Left ventricle myocardium inferior (tissue), 1 donor: Measurements from ENCODE around the gene MALAT1. TPM values are rescaled to one million over a fixed set of nuclear protein-coding genes. Genes with fewer than 3 reads are reported as not detected.
A peak's percentile ranks its signal among the peaks of the same experiment; 100 is the strongest.
"Not testable (repeated sequence)": the region's sequence is repeated elsewhere in the genome, so short reads cannot be mapped to it uniquely, and the experiment has no call there.

Experiments used
- DNase-seq: peaks from one replicate; pipeline ENCODE4 v3.0.0-alpha.2; 2020
- H3K27ac ChIP-seq: fragments of 200-600 bp; replicated peaks from 2 replicates; pipeline ENCODE4 v1.8.0; 2021
- H3K27me3 ChIP-seq: fragments of 200-600 bp; 2 replicates; pipeline ENCODE4 v1.8.0; 2021; ENCODE audit warnings: low read depth
- H3K36me3 ChIP-seq: fragments of 200-600 bp; 2 replicates; pipeline ENCODE4 v1.8.0; 2021
- H3K4me1 ChIP-seq: fragments of 200-600 bp; 2 replicates; pipeline ENCODE4 v1.8.0; 2021
- H3K4me3 ChIP-seq: fragments of 200-600 bp; 2 replicates; pipeline ENCODE4 v1.8.0; 2021; ENCODE audit warnings: mild to moderate bottlenecking, moderate library complexity
- H3K9me3 ChIP-seq: fragments of 200-600 bp; replicated peaks from 2 replicates; pipeline ENCODE4 v1.8.0; 2021
- CTCF ChIP-seq: fragments of 200-600 bp; IDR thresholded peaks from 2 replicates; pipeline ENCODE4 v1.8.0; 2021; ENCODE audit warnings: antibody characterized with exemption, mild to moderate bottlenecking, borderline replicate concordance
- intact Hi-C: fragments of 100-400 bp; cut with micrococcal nuclease; formaldehyde crosslinking; loops from one replicate; pipeline ENCODE4 v1.11.0; 2022
- total RNA-seq: library from RNA; stranded (reverse); fragmentation: NEBNext Ultra II Directional; extraction: Animal tissue kit (Norgen Biotek cat#: 25700); gene quantifications from one replicate; pipeline ENCODE4 v1.2.1, GENCODE V29; 2021
- donor health status: DM: no; HTN: yes; CAD: no; lungs with severe emphysema.

MALAT1 gene
- total RNA-seq, 1 donor from 2014 or later: 6,576 TPM

DNA sequence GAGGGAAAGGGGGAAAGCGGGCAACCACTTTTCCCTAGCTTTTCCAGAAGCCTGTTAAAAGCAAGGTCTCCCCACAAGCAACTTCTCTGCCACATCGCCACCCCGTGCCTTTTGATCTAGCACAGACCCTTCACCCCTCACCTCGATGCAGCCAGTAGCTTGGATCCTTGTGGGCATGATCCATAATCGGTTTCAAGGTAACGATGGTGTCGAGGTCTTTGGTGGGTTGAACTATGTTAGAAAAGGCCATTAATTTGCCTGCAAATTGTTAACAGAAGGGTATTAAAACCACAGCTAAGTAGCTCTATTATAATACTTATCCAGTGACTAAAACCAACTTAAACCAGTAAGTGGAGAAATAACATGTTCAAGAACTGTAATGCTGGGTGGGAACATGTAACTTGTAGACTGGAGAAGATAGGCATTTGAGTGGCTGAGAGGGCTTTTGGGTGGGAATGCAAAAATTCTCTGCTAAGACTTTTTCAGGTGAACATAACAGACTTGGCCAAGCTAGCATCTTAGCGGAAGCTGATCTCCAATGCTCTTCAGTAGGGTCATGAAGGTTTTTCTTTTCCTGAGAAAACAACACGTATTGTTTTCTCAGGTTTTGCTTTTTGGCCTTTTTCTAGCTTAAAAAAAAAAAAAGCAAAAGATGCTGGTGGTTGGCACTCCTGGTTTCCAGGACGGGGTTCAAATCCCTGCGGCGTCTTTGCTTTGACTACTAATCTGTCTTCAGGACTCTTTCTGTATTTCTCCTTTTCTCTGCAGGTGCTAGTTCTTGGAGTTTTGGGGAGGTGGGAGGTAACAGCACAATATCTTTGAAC lies 6.8 kb downstream of the MALAT1 start:
- Histone ChIP-seq H3K27ac (peak overlapping the region; percentile 99), H3K4me1 (peaks cover 85% of the 10 kb centered on the region), H3K4me3 (peak overlapping the region; percentile 89), H3K27me3 (no peaks in the 10 kb centered on the region), H3K9me3 (no peaks in the 10 kb centered on the region), H3K36me3 (peaks cover 60% of the 10 kb centered on the region)
- DNase-seq: no peak
- TF ChIP-seq CTCF: no peak
- intact Hi-C loops: no loop called here

GRCh38 chr11:65506290-65506771 lies 7.5 kb downstream of the MALAT1 start:
- Histone ChIP-seq H3K27ac (peak overlapping the region; percentile 99), H3K36me3 (peaks cover 53% of the 10 kb centered on the region), H3K4me3 (peak overlapping the region; percentile 89), H3K4me1 (peaks cover 78% of the 10 kb centered on the region), H3K9me3 (no peaks in the 10 kb centered on the region), H3K27me3 (no peaks in the 10 kb centered on the region)
- intact Hi-C loops: no loop called here
- TF ChIP-seq CTCF: no peak
- no peak for DNase-seq

GRCh38 chr11:65506772-65507505 lies 8.1 kb downstream of the MALAT1 start:
- Histone ChIP-seq H3K27me3 (no peaks in the 10 kb centered on the region), H3K36me3 (peaks cover 47% of the 10 kb centered on the region), H3K4me3 (peak overlapping the region; percentile 89), H3K9me3 (no peaks in the 10 kb centered on the region), H3K4me1 (peaks cover 72% of the 10 kb centered on the region), H3K27ac (peak overlapping the region; percentile 99)
- intact Hi-C loops: no loop called here
- no peak for TF ChIP-seq CTCF
- DNase-seq: no peak

- not testable (repeated sequence) for H3K4me3 ChIP-seq, H3K27me3 ChIP-seq, H3K9me3 ChIP-seq, H3K27ac ChIP-seq, H3K36me3 ChIP-seq
- peak; percentile 2 for DNase-seq
- H3K4me1 ChIP-seq: peaks cover 19% of the 10 kb centered on the region
- intact Hi-C loops: loop anchor here (5.0 kb wide), 1 partner anchor 95 kb away; no protein-coding TSS in a partner anchor
Measured at GRCh38 chr11:65512311-65512710, 13.5 kb downstream of the MALAT1 start.

DNA sequence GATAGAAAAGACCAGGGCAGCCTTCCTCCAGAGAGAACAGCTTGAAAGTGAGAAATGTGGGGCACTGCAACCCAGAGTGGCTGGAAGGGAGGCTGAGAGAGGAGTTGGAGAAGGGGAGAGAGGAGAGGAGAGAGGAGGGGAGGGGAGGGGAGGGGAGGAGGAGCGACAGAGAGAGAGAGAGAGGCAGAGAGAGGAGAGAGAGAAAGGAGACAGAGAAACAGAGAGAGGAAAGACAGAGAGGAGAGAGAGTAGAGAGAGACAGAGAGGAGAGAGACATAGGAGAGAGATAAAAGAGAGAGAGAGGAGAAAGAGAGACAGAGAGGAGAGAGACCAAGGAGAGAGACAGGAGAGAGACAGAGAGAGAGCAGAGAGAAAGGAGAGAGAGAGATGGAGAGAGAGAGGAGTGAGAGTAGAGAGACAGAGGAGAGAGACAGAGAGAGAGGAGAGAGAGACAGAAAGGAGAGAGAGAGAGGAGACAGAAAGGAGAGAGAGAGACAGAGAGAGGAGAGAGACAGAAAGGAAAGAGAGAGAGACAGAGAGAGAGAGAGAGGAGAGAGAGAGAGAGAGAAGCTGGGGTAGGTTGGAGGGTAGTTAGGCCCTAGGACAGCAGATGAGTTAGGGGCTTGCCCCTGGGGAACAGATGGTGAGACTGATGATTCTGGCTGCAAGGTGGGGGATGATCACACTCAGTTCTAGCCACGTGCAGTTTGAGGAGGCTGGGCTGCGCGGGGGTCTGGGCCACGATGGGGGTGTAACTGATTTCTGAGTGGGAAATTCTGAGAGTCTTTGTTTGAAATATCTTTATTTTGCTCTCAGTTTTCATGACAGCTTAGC lies 17.5 kb downstream of the MALAT1 start:
- DNase-seq: peak; percentile 8
- Histone ChIP-seq H3K4me3 (no peak overlapping the region), H3K27ac (no peak overlapping the region), H3K4me1 (no peaks in the 10 kb centered on the region), H3K9me3 (no peaks in the 10 kb centered on the region), H3K27me3 (no peaks in the 10 kb centered on the region), H3K36me3 (no peaks in the 10 kb centered on the region)
- no peak for TF ChIP-seq CTCF
- intact Hi-C loops: loop anchor here (5.0 kb wide), 1 partner anchor 144 kb away; no protein-coding TSS in a partner anchor

DNA sequence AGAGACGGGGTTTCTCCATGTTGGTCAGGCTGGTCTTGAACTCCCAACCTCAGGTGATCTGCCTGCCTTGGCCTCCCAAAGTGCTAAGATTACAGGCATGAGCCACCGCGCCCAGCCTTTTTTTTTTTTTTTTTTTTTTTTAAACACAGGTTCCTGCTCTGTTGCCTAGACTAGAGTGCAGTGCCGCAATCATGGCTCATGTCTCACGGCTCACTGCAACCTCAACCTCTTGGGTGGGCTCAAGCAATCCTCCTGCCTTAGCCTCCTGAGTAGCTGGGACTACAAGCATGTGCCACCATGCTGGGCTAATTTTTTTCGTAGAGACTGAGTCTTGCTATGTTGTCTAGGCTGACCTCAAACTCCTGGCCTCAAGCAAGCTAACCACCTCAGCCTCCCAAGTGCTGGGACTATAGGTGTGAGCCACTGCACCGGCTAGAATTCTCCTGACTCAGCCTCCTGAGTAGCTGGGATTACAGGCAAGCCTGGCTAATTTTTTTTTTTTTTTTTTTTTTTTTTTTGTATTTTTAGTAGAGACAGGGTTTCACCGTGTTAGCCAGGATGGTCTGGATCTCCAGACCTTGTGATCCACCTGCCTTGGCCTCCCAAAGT lies 20.2 kb downstream of the MALAT1 start:
- not testable (repeated sequence) for H3K27me3 ChIP-seq, H3K9me3 ChIP-seq, H3K36me3 ChIP-seq, H3K4me3 ChIP-seq, H3K4me1 ChIP-seq, H3K27ac ChIP-seq
- DNase-seq: peak; percentile 2
- intact Hi-C loops: loop anchor here (5.0 kb wide), 1 partner anchor 147 kb away; no protein-coding TSS in a partner anchor

- H3K4me1 ChIP-seq: peaks cover 29% of the 10 kb centered on the region
- DNase-seq, H3K27me3 ChIP-seq, H3K4me3 ChIP-seq, intact Hi-C loops, H3K27ac ChIP-seq, H3K9me3 ChIP-seq: not testable (repeated sequence)
- H3K36me3 ChIP-seq: peaks cover 10% of the 10 kb centered on the region
Measured at GRCh38 chr11:65521777-65522521, 23.1 kb downstream of the MALAT1 start.
